K562 (cell line): ENCODE data around the gene SAMD9L. TPM values are rescaled to one million over a fixed set of nuclear protein-coding genes. Genes with fewer than 3 reads are reported as not detected.

Experiments used
- ATAC-seq: fragments of 200-7000 bp; cut with Tn5 transposase; 3 replicates; pipeline ENCODE4 v1.9.1; 2020; ENCODE audit warnings: moderate library complexity
- BruUV-seq: library from RNA; stranded (reverse); fragments of 400-500 nt; replicated peaks from 2 replicates; lab custom pipeline; 2021; lab: Mats Ljungman, UMichigan
- CTCF ChIA-PET: fragments of 300-600 bp; formaldehyde crosslinking; extraction: SDS; loops from one replicate; lab custom pipeline; 2021; ENCODE audit warnings: low intra/inter-chr PET ratio; lab: Yijun Ruan, JAX
- POLR2A ChIA-PET: fragments of 300-600, 350-650 bp; sonication (Branson Sonifier 250); formaldehyde crosslinking; extraction: SDS; loops from one replicate; lab custom pipeline; 2021; ENCODE audit warnings: antibody characterized with exemption, inconsistent platforms; lab: Yijun Ruan, JAX
- DNase-seq, 4 experiments: peaks; one replicate each; pipeline versions ENCODE4 v3.0.0 to v3.0.0-alpha.2; 2011 to 2018; ENCODE audit warnings: low spot score in 3 of 4, mixed read lengths in 3 of 4; ENCODE audit errors: extremely low read depth in 1 of 4
- FAIRE-seq: peaks from 2 replicates; lab custom pipeline; 2011; peaks lifted over from hg19 to GRCh38; lab: Jason Lieb, UNC
- H2AFZ ChIP-seq: 2 replicates; pipeline ENCODE4 v1.6.0; 2011; ENCODE audit warnings: low read depth, low read length, control low read depth, inconsistent platforms
- H3K27ac ChIP-seq: fragments of 200-600 bp; 3 replicates; pipeline ENCODE4 v1.8.0; 2011; ENCODE audit warnings: low read depth, mild to moderate bottlenecking, control low read depth, inconsistent platforms, low read length, moderate library complexity, mixed read lengths; ENCODE audit errors: extremely low read depth
- H3K27me3 ChIP-seq, 2 experiments: fragments of 300-600 bp in 1 of 2; 2 replicates in 1 of 2; 3 replicates in 1 of 2; pipeline versions ENCODE4 v1.6.0 to v1.8.0; 2011; ENCODE audit warnings: inconsistent platforms in 2 of 2, low read length in 2 of 2, mild to moderate bottlenecking in 1 of 2, mixed read lengths in 1 of 2, moderate library complexity in 1 of 2; ENCODE audit not compliant: control insufficient read depth in 2 of 2, insufficient read depth in 2 of 2
- H3K36me3 ChIP-seq: fragments of 300-600 bp; 3 replicates; pipeline ENCODE4 v1.8.0; 2011; ENCODE audit warnings: mild to moderate bottlenecking, low read length, inconsistent platforms; ENCODE audit not compliant: control insufficient read depth, insufficient read depth
- H3K4me1 ChIP-seq, 2 experiments: fragments of 200-600 bp in 1 of 2; replicated peaks in 1 of 2; 2 replicates in 1 of 2; 3 replicates in 1 of 2; pipeline versions ENCODE4 v1.5.1 to v1.8.0; 2011; ENCODE audit warnings: inconsistent platforms in 2 of 2, low read length in 2 of 2, mild to moderate bottlenecking in 1 of 2, mixed read lengths in 1 of 2, moderate library complexity in 1 of 2; ENCODE audit not compliant: control insufficient read depth in 2 of 2, insufficient read depth in 2 of 2
- H3K4me2 ChIP-seq: 2 replicates; pipeline ENCODE4 v1.6.1; 2011; ENCODE audit warnings: low read length, control low read depth, inconsistent platforms, mixed read lengths; ENCODE audit not compliant: insufficient read depth
- H3K4me3 ChIP-seq: fragments of 200-600 bp; sonication (generic), shearing (Covaris generic); 2 replicates; pipeline ENCODE4 v1.5.1; 2016; ENCODE audit warnings: control low read depth, inconsistent platforms
- H3K79me2 ChIP-seq: fragments of 200-600 bp; 3 replicates; pipeline ENCODE4 v1.8.0; 2011; ENCODE audit warnings: low read length, inconsistent platforms; ENCODE audit not compliant: control insufficient read depth, insufficient read depth
- H3K9ac ChIP-seq, 2 experiments: 2 replicates each; pipeline versions ENCODE4 v1.6.0 to v1.6.1; 2011; ENCODE audit warnings: low read depth in 2 of 2, low read length in 2 of 2, control low read depth in 1 of 2, inconsistent platforms in 1 of 2, mild to moderate bottlenecking in 1 of 2, mixed read lengths in 1 of 2; ENCODE audit not compliant: insufficient read depth in 1 of 2
- H3K9me1 ChIP-seq: one replicate; pipeline ENCODE4 v1.6.0; 2011; ENCODE audit warnings: inconsistent platforms, mild to moderate bottlenecking, low read length, moderate library complexity; ENCODE audit not compliant: control insufficient read depth, insufficient read depth
- H3K9me3 ChIP-seq: replicated peaks from 2 replicates; pipeline ENCODE4 v1.5.1; 2011; ENCODE audit warnings: low read depth, low read length, inconsistent platforms; ENCODE audit not compliant: control insufficient read depth, insufficient read depth
- H4K20me1 ChIP-seq: replicated peaks from 2 replicates; pipeline ENCODE4 v1.6.1; 2011; ENCODE audit warnings: low read length, inconsistent platforms, mixed read lengths; ENCODE audit not compliant: control insufficient read depth, insufficient read depth
- ASH1L ChIP-seq: fragments of 450-650 bp; IDR thresholded peaks from 2 replicates; pipeline ENCODE4 v1.6.1; 2018; ENCODE audit warnings: borderline replicate concordance, mild to moderate bottlenecking, low read depth; ENCODE audit not compliant: partially characterized antibody
- CCNT2 ChIP-seq: IDR thresholded peaks from 2 replicates; pipeline ENCODE4 v1.6.1; 2011; ENCODE audit warnings: borderline replicate concordance, low read depth, mild to moderate bottlenecking, moderate library complexity, mixed read lengths, low read length; ENCODE audit not compliant: insufficient read length; ENCODE audit errors: extremely low read depth
- DIDO1 ChIP-seq: fragments of 450-650 bp; IDR thresholded peaks from 2 replicates; pipeline ENCODE4 v1.6.1; 2016; ENCODE audit warnings: low read depth, missing biosample characterization, missing genetic modification characterization
- MEF2D ChIP-seq: conservative IDR thresholded peaks from 2 replicates; pipeline ENCODE4 v1.6.1; 2016; ENCODE audit warnings: low read depth, missing genetic modification characterization, missing compliant biosample characterization
- MXD1 ChIP-seq: fragments of 250-450 bp; sonication (Bioruptor Pico); IDR thresholded peaks from 2 replicates; pipeline ENCODE4 v1.8.0; 2021; ENCODE audit warnings: borderline replicate concordance, mild to moderate bottlenecking, moderate library complexity; ENCODE audit not compliant: poor library complexity, severe bottlenecking
- NONO ChIP-seq, 2 experiments: fragments of 200-400 bp in 1 of 2; fragments of 450-650 bp in 1 of 2; formaldehyde crosslinking in 1 of 2; IDR thresholded peaks; 2 replicates each; pipeline ENCODE4 v1.6.1; 2017; ENCODE audit warnings: low read depth in 2 of 2, mild to moderate bottlenecking in 2 of 2, moderate library complexity in 2 of 2, low read length in 1 of 2
- NR4A1 ChIP-seq, 2 experiments: fragments of 250-450 bp in 1 of 2; fragments of 450-650 bp in 1 of 2; sonication (Bioruptor Pico) in 1 of 2; IDR thresholded peaks; 2 replicates each; pipeline versions ENCODE4 v1.4.0 to v1.6.1; 2016 to 2020; ENCODE audit warnings: mild to moderate bottlenecking in 2 of 2, missing compliant biosample characterization in 1 of 2, missing genetic modification characterization in 1 of 2, moderate library complexity in 1 of 2
- SUPT5H ChIP-seq: fragments of 450-650 bp; IDR thresholded peaks from 2 replicates; pipeline ENCODE4 v1.6.1; 2016
- XRCC5 ChIP-seq: fragments of 200-400 bp; formaldehyde crosslinking; IDR thresholded peaks from 2 replicates; pipeline ENCODE4 v1.6.1; 2017; ENCODE audit warnings: low read depth, mild to moderate bottlenecking, low read length
- ZNF253 ChIP-seq: fragments of 250-450 bp; sonication (Bioruptor Pico); conservative IDR thresholded peaks from 2 replicates; pipeline ENCODE4 v1.6.1; 2021; ENCODE audit warnings: mild to moderate bottlenecking
- ZNF436 ChIP-seq: fragments of 250-450, 450-650 bp; sonication (Bioruptor Pico); formaldehyde crosslinking; IDR thresholded peaks from 2 replicates; pipeline ENCODE4 v1.7.0; 2020; ENCODE audit warnings: mild to moderate bottlenecking
- ZNF695 ChIP-seq: fragments of 450-650 bp; formaldehyde crosslinking; IDR thresholded peaks from 2 replicates; pipeline ENCODE4 v1.4.0; 2020; ENCODE audit warnings: mild to moderate bottlenecking, moderate library complexity
- ZNF785 ChIP-seq: fragments of 250-450 bp; sonication (Bioruptor Pico); IDR thresholded peaks from 2 replicates; pipeline ENCODE4 v1.4.0; 2020; ENCODE audit warnings: mild to moderate bottlenecking
- WGBS: fragments of 100-300 bp; shearing (Covaris generic); methylation state at CpG from one replicate; pipeline ENCODE4 v1.1.6; 2016; ENCODE audit warnings: low coverage, mixed read lengths; ENCODE audit not compliant: insufficient coverage; ENCODE audit errors: missing lambda C conversion rate; 5-methylcytosine and 5-hydroxymethylcytosine counted together
- in situ Hi-C: fragments of 300-500 bp; cut with MboI; formaldehyde crosslinking; loops from 4 replicates; pipeline ENCODE4 v1.15.0; 2018; ENCODE audit warnings: inconsistent platforms, mixed read lengths
- intact Hi-C: fragments of 100-400 bp; cut with micrococcal nuclease; formaldehyde crosslinking; loops from 2 replicates; pipeline ENCODE4 v1.14.2; 2022
- polyA plus RNA-seq, 8 experiments: library from polyadenylated mRNA; depleted of rRNA in 4 of 8; stranded (reverse) in 5 of 8; unstranded in 3 of 8; fragments of >200 nt; fragmentation: Nextera tagmentation in 2 of 8; fragmentation: Illumina TruSeq in 1 of 8; extraction: Ambion mirVana in 2 of 8; extraction: Trizol in 1 of 8; gene quantifications; 2 replicates each; pipeline versions ENCODE4 v1.2.1 to v1.2.3, GENCODE V29; 2011 to 2014; ENCODE audit warnings: inconsistent platforms in 1 of 8, missing spikeins in 1 of 8
- total RNA-seq, 7 experiments: library from RNA; depleted of rRNA in 6 of 7; stranded (reverse); fragments of >200 nt in 6 of 7; fragmentation: Illumina TruSeq in 2 of 7; extraction: Trizol in 2 of 7; gene quantifications; 2 replicates each; pipeline versions ENCODE4 v1.2.1 to v1.2.3, GENCODE V29; 2011 to 2021; ENCODE audit warnings: low replicate concordance in 1 of 7
- TF ChIP-seq, protein P1 (sequence below): fragments of 250-450 bp; sonication (Bioruptor Pico); IDR thresholded peaks from 2 replicates; pipeline ENCODE4 v1.4.0; 2020; ENCODE audit warnings: borderline replicate concordance
- TF ChIP-seq, protein P2 (sequence below): sonication (generic); formaldehyde crosslinking; IDR thresholded peaks from 2 replicates; pipeline ENCODE4 v1.8.0; 2022; ENCODE audit warnings: missing genetic modification reagents, mild to moderate bottlenecking, borderline replicate concordance
- TF ChIP-seq, protein P3 (sequence below): fragments of 450-650 bp; IDR thresholded peaks from 2 replicates; pipeline ENCODE4 v1.7.0; 2016; ENCODE audit warnings: borderline replicate concordance

The SAMD9L gene
- total and polyA plus RNA-seq, 9 of the 15 experiments (the other 6 are each of a cell fraction or from before 2014, with no cell fraction given), result 0.15 to 1.0 (median 0.48) TPM

DNA sequence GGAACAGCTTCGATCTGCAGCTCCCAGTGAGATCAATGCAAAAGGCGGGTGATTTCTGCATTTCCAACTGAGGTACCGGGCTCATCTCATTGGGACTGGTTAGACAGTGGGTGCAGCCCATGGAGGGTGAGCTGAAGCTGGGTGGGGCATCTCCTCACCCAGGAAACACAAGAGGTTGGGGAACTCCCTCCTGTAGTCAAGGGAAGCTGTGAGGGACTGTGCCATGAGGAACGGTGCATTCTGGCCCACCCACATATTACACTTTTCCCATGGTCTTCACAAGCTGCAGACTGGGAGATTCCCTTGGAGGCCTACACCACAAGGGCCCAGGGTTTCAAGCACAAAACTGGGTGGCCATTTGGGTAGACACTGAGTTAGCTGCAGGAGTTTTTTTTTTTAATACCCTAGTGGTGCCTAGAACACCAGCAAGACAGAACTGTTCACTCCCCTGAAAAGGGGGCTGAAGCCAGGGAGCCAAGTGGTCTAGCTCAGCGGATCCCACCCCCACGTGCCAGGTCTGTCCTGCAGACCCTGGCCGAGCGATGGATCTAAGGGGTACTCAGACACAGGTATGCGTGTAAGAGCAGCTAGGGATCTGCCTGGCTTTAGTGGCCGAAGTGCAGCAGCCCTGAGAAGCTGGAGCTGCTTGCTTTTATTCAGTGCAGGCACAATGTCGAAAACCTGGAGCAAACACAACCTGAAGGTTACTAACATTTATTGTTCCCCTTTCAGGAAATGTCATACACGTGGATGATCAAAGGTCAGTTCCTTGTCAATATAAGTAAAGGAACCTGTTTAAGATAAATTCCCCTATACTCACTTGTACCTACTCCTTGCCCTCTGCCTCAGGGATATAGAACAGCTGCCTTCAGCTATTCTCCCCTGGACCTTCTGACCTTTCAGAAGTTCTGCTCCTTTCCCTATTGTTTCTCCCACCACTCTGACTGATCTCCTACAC is 27.3 kb downstream of the SAMD9L start:
- WGBS, result 3% methylated on average over 12 of the region's 12 CpGs
- no peak for ATAC-seq
- no peaks in the 10 kb centered on the region for H4K20me1 ChIP-seq
- no peak for FAIRE-seq
- no TSS peak for BruUV-seq
- H3K27ac ChIP-seq, result no peak overlapping the region
- H3K9ac ChIP-seq, result no peak overlapping the region
- in situ Hi-C loops (no loop called here), intact Hi-C loops (no loop called here)
- no peak for DNase-seq
- H2AFZ ChIP-seq, result no peak overlapping the region
- no peaks in the 10 kb centered on the region for H3K27me3 ChIP-seq
- H3K36me3 ChIP-seq, result no peaks in the 10 kb centered on the region
- CTCF ChIA-PET, result no interaction called here
- H3K4me3 ChIP-seq, result no peak overlapping the region
- H3K9me1 ChIP-seq, result no peaks in the 10 kb centered on the region
- no peaks in the 10 kb centered on the region; a peak in 2 of 5 replicates for H3K4me1 ChIP-seq
- POLR2A ChIA-PET, result no interaction called here
- H3K79me2 ChIP-seq, result no peaks in the 10 kb centered on the region
- TF ChIP-seq DIDO1 (tag) (no peak), MEF2D (tag) (no peak), ZNF436 (CRISPR knock-in tag) (no peak), NR4A1 (CRISPR knock-in tag; IDR thresholded peaks at IDR 0.05) (no peak), NR4A1 (tag; IDR thresholded peaks at IDR 0.05) (no peak), CCNT2 (no peak), ASH1L (no peak), MXD1 (no peak), ZNF695 (CRISPR knock-in tag) (no peak), NONO (IDR thresholded peaks at IDR 0.05; ENCODE audit: low read depth in 2 of 2, low read length in 1 of 2) (no peak), SUPT5H (no peak), XRCC5 (no peak), ZNF785 (CRISPR knock-in tag) (no peak), ZNF253 (CRISPR knock-in tag) (no peak)
- TF ChIP-seq, protein P1, sequence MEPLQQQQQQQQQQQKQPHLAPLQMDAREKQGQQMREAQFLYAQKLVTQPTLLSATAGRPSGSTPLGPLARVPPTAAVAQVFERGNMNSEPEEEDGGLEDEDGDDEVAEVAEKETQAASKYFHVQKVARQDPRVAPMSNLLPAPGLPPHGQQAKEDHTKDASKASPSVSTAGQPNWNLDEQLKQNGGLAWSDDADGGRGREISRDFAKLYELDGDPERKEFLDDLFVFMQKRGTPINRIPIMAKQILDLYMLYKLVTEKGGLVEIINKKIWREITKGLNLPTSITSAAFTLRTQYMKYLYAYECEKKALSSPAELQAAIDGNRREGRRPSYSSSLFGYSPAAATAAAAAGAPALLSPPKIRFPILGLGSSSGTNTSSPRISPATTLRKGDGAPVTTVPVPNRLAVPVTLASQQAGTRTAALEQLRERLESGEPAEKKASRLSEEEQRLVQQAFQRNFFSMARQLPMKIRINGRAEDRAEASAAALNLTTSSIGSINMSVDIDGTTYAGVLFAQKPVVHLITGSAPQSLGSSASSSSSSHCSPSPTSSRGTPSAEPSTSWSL, result no peak
- TF ChIP-seq, protein P2, sequence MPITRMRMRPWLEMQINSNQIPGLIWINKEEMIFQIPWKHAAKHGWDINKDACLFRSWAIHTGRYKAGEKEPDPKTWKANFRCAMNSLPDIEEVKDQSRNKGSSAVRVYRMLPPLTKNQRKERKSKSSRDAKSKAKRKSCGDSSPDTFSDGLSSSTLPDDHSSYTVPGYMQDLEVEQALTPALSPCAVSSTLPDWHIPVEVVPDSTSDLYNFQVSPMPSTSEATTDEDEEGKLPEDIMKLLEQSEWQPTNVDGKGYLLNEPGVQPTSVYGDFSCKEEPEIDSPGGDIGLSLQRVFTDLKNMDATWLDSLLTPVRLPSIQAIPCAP (CRISPR knock-in tag), result no peak
- TF ChIP-seq, protein P3, sequence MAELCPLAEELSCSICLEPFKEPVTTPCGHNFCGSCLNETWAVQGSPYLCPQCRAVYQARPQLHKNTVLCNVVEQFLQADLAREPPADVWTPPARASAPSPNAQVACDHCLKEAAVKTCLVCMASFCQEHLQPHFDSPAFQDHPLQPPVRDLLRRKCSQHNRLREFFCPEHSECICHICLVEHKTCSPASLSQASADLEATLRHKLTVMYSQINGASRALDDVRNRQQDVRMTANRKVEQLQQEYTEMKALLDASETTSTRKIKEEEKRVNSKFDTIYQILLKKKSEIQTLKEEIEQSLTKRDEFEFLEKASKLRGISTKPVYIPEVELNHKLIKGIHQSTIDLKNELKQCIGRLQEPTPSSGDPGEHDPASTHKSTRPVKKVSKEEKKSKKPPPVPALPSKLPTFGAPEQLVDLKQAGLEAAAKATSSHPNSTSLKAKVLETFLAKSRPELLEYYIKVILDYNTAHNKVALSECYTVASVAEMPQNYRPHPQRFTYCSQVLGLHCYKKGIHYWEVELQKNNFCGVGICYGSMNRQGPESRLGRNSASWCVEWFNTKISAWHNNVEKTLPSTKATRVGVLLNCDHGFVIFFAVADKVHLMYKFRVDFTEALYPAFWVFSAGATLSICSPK, result no peak
- H3K4me2 ChIP-seq, result no peak overlapping the region
- no peaks in the 10 kb centered on the region for H3K9me3 ChIP-seq
